Stimulated activated CD4-positive, alpha-beta T cell treated with anti-CD3 and anti-CD28 coated beads, Interleukin-4, amount 100 ng/mL, for 48 hours (primary cell): ENCODE data around the gene KHK.
"Not testable (repeated sequence)": the region's sequence is repeated elsewhere in the genome, so short reads cannot be mapped to it uniquely, and the experiment has no call there.

Experiments used
- DNase-seq, 2 donors: peaks; one replicate each; pipeline ENCODE4 v3.0.0-alpha.2; 2020; ENCODE audit warnings: low read depth in 2 of 2

The KHK gene

DNA sequence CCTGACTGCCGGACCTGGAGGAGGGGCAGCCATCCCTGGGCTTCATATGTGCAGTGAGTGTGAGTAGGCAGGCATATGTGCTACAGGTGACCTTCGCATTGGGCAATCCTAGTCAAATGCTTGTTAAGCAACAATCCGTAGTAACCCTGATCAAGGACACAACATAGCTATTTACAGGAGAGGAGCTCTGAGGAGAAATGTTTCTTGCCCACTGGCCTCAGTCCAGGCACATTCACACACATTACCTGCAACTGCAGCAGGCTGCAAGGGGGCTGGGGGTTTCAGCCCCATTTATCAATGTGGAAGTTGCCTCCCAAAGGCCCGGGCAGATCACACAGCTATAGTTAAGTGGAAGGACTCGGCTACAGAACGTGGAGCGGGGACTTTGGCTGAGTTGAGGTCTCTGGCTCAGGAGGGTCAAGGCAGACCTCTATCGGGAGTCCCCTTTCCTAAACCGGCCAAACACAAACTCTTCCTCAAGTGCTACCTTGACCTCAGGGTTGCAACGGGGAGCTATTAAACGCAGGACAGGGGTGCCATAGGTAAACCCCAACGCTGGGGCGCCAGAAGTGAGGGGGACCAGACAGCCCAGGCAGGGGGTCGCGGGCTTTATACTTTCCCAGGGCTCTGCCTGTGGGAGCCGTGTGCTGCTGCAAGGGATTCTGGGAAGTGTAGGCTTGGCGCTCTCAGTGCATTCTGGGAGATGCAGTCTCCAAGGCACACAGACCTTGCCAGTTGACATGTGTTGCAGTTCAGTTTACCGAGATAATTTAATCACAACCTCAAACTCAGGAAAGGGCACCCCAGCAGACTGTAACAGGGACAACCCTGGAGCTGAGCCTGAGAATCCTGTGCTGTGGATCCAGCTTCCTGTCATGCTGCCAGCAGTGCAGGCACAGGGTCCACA lies 9.4 kb downstream of the KHK start:
- DNase-seq, result peak; percentile 19 to 29

DNA sequence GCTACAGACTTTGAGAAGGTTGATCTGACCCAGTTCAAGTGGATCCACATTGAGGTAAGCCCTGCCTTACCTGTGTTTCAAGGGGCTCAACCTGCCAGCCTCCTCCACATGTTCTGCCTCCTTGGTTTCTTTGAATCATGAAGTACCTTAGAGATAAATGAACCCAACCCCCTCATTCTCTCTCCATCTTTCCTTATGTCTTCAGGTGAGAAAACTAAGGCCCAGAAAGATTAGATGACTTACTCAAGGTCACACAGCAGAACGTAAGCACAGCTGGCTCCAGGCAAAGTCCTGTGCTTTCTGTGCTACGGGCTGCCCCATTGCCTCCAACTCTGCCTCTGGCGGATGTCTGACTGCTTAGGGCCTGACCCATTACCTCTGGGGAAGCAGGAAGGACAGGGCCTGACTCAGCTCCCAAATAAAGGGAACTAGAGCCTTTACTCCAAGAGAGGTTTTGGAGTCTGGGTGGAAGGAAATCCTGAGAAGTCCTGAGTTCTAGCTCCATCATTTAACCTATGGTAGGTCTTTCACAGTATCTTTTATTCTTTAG lies 10.3 kb downstream of the KHK start:
- no peak for DNase-seq

DNA sequence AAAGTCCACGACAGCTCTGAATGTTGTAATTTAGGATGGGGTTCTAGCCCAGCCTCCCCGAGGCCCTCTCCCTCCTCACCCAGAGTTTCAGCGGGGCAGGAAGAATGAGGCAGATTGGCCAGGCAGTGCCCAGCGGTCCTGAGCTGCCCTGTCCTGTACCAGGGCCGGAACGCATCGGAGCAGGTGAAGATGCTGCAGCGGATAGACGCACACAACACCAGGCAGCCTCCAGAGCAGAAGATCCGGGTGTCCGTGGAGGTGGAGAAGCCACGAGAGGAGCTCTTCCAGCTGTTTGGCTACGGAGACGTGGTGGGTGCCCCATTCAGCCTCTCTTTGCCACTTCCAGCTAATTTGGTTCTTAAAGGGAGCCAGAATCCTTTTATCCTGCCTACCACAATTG lies 10.8 kb downstream of the KHK start:
- DNase-seq, result no peak

DNA sequence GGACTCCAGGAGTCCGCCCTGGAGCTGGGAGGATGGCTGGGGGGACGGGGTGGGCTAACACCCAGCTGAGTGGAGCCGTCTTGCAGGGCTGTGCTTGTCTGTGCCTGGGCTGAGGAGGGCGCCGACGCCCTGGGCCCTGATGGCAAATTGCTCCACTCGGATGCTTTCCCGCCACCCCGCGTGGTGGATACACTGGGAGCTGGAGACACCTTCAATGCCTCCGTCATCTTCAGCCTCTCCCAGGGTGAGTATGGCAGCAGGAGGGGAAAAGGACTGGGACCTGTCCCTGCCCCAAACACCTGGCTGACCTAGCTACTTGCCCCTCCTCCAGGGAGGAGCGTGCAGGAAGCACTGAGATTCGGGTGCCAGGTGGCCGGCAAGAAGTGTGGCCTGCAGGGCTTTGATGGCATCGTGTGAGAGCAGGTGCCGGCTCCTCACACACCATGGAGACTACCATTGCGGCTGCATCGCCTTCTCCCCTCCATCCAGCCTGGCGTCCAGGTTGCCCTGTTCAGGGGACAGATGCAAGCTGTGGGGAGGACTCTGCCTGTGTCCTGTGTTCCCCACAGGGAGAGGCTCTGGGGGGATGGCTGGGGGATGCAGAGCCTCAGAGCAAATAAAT lies 12.9 kb downstream of the KHK start:
- no peak for DNase-seq

DNA sequence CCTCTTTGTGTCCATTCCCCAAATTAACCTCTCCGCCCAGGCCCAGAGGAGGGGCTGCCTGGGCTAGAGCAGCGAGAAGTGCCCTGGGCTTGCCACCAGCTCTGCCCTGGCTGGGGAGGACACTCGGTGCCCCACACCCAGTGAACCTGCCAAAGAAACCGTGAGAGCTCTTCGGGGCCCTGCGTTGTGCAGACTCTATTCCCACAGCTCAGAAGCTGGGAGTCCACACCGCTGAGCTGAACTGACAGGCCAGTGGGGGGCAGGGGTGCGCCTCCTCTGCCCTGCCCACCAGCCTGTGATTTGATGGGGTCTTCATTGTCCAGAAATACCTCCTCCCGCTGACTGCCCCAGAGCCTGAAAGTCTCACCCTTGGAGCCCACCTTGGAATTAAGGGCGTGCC lies 13.5 kb downstream of the KHK start:
- DNase-seq, result no peak

DNA sequence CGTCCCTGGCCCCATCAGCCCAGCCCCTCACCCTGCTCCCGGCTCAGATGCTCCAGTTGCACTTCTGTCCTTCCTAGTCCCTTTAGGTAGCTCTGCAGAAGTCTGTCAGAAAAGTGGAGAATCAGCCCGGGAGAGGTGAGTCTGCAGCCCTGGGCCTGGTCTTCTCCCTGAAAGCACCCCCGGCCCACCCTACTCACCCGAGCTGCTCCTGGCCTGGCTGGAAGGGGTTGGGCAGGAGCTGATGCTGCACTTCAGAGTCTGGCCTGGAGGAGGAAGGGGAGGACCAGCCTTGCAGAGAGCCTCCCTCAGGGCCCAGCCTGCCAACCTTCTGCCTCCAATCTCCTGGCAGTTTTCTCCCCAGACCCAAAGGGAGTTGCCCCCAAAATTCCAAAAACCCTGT lies 15.8 kb downstream of the KHK start:
- no peak for DNase-seq

DNA sequence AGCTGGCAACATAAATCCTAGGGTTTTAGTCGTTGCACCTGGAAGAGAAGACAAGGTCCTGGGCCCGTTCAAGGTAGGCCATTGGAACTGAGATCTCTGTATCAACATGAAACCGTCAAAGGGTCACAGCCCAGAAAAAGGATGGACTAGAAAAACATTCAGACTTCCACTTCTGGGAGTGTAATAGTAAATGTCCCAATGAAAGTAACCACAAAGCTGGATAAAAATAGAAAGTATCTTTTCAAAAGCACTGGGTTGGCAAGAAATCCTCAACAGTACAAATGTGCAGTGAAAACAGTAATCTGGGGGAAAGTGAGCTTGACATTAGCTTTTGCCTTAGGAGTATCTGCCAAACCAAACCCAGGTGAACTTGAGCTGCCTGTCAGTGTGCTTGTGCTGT lies 19.4 kb downstream of the KHK start:
- DNase-seq, result no peak

DNA sequence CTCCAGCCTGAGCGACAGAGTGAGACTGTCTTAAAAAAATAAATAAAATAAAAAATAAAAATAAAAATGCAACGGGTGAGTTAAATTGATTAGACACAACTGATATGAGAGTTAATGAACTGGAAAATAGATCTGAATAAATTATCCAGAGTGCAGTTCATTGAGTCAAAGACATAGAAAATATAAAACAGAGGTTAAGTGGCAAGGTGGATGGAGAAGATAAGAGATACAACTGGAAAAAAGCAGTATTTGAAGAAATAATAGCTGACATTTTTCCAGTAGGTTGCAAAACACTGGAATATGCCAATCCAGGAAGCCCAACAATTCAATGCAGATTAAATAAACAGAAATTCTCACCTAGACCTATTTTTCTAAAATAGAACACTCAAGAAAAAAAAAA lies 21.6 kb downstream of the KHK start:
- DNase-seq, result no peak

DNA sequence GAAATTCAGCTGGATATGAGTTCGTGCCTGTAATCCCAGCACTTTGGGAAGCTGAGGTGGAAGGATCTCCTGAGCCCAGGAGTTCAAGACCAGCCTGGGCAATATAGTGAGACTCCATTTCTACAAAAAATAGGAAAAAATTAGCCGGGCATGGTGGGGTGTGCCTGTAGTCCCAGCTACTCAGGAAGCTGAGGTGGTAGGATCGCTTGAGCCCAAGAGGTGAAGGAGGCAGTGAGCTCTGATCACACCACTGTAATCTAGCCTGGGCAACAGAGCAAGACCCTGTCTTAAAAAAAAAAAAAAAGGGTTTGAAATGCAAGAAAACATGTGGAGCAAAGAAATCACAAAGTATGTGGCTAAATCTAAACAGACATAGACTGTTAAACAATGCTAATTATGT lies 22.5 kb downstream of the KHK start:
- DNase-seq, result no peak

DNA sequence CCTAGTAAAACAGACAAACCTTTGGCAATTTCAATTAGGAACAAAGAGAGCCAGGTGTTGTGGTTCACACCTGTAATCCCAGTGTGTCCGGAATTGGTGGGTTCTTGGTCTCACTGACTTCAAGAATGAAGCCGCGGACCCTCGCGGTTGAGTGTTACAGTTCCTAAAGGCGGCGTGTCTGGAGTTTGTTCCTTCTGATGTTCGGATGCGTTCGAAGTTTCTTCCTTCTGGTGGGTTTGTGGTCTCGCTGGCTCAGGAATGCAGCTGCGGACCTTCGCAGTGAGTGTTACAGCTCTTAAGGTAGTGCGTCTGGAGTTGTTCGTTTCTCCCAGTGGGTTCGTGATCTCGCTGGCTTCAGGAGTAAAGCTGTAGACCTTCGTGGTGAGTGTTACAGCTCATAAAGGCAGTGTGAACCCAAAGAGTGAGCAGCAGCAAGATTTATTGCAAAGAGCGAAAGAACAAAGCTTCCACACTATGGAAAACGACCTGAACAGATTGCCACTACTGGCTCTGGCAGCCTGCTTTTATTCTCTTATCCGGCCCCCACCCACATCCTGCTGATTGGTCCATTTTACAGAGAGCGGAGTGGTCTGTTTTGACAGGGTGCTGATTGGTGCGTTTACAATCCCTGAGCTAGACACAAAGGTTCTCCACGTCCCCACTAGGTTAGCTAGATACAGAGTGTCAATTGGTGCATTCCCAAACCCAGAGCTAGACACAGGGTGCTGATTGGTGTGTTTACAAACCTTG lies 24.2 kb downstream of the KHK start:
- DNase-seq, result not testable (repeated sequence)

DNA sequence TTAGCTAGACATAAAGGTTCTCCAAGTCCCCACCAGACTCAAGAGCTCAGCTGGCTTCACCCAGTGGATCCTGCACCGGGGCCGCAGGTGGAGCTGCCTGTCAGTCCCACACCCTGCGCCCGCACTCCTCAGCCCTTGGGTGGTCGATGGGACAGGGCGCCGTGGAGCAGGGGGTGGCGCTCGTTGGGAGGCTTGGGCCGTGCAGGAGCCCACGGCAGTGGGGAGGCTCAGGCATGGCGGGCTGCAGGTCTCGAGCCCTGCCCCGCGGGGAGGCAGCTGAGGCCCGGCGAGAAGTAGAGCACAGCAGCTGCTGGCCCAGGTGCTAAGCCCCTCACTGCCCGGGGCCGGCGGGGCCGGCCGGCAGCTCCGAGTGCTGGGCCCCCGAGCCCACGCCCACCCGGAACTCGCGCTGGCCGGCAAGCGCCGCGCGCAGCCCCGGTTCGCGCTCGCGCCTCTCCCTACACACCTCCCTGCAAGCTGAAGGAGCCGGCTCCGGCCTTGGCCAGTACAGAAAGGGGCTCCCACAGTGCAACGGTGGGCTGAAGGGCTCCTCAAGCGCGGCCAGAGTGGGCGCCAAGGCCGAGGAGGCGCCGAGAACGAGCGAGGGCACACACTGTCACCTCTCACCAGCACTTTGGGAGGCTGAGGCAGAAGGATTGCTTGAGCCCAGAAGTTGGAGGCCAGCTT lies 25.0 kb downstream of the KHK start:
- not testable (repeated sequence) for DNase-seq

DNA sequence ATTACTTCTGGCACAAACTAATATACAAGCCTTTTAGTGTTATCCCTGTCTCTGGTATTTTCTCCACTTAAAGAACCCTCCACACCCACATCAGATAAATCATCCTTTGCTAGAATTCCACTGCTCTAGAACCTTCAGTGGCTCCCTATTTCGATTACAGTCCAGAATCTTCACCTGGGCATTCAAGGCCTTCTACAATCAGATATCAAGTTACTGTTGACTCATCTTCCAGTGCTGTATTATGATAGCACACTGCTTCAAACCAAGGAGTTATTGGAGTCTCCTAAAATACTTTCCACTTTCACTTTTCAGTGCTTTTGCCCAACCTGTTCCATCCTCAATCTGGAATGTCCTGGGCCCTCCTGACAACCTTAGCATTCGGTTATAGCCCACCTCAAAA lies 28.9 kb downstream of the KHK start:
- DNase-seq, result no peak

DNA sequence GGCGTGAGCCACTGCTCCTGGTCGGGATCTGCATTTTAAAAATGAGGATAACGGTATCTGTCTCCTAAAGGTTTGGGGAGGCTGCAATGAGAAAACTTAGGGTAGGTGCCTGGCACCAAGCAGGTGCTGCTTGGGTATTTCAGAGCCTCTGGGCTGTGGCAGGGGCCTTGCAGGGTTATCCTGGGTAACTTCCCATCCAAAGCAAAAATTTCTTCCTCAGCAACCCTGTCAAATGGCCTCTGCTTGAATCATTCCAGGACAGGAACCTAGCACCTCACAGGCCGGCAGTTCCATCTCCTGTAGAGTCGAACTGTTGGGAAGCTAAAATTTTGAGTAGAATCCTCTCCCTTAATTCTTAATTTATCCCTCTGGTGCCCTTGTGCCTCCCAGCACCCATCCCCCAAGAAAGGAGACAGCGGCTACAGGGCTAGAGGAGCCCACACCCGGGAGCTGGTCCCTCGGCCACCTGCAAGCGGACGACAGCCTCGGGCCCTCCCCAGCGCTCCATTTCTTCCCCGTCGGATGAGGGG lies 31.5 kb downstream of the KHK start:
- no peak for DNase-seq

DNA sequence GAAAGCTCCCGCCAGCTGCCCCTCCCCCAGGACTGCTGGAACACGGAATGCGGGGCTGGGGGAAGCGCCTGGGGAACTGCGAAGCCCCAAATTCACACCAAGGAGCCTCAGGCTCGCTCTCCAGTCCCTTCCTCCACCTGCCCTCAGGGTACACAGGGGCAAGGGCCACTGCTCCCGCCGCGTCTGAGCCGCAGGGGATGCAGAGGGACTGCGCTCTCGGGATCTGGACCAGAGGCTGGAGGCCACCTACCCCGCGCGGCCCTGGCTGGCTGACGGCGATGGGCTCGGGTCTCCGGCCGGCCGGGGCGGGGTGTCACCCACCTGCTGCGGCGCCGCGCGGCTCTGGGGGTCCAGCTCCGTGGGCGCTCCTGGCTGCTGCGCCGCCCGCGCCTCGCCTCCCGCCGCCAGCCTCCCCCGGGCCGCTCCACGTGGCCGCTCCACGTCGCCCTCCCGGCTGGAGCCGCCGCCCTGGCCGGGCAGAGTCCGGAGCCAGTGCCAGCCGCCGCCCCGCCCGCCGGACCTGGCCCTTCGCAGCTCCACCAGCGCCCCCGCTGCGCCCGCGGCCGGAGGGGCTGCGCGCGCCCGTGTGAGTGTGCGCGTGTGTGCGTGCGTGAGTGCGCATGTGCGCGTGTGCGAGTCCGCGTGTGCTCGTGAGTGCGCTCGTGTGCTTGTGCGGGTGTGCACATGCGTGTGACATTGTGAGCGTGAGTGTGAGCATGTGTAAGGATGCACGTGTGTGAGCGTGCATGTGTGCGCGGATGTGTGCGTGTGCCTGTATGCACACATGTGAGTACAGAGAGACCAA lies 32.2 kb downstream of the KHK start, which contains the start of gene CGREF1:
TSS of gene CGREF1 (minus strand) at position 604 of the 805 bp plus-strand sequence. CDS start 14,762 bp downstream, outside the sequence.
- no peak for DNase-seq

DNA sequence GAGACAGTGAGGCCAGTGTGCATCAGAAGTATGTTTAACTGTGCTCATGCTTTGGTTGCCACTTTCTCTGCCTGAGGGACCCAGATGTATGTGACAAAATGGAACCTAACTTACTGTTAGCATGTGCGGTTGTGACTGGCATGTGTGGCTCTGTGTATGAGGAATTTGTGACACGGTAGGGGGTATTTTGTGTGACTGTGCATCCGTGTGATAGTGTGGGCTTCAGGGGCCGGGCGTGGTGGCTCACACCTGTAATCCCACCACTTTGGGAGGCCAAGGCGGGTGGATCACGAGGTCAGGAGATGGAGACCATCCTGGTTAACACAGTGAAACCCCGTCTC lies 32.7 kb downstream of the KHK start:
- DNase-seq, result not testable (repeated sequence)

DNA sequence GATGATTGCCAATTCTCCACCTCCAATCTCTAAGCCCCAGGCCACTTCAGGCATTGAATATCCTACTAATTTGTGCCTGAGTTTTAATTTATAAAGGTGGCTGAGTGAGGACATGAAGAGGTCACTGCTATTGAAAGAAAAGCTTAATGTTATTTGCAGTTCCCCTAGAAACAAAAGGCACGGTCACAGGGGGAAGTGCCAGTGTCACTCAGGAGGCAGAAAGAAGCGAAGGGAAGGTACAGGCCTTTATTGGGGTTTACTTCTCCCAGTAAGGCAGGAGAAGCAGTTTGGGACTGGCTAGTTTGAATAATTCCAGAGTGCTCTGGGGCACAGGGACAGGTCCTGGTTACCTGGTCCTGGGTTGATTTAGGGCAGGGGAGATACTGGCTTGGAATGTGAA lies 35.3 kb downstream of the KHK start:
- DNase-seq, result no peak

DNA sequence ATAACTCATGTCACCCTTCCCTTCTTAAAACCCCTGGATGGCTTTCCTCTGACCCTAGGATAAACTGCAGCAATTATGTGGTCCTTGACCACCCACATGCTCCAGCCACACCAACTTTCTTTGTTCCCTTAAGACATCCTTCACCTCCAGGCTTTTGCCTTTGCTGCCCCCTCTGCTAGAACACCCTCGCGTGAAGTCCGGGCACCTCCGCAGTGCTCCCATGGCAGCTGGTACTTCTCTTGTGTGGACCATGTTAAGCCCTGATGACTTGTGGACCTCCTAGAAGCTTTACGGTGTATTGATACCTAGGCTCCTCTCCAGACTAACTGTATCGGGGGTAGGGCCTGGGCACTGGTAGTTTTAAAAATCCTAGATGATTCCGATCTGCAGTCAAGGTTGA lies 36.2 kb downstream of the KHK start:
- no peak for DNase-seq

DNA sequence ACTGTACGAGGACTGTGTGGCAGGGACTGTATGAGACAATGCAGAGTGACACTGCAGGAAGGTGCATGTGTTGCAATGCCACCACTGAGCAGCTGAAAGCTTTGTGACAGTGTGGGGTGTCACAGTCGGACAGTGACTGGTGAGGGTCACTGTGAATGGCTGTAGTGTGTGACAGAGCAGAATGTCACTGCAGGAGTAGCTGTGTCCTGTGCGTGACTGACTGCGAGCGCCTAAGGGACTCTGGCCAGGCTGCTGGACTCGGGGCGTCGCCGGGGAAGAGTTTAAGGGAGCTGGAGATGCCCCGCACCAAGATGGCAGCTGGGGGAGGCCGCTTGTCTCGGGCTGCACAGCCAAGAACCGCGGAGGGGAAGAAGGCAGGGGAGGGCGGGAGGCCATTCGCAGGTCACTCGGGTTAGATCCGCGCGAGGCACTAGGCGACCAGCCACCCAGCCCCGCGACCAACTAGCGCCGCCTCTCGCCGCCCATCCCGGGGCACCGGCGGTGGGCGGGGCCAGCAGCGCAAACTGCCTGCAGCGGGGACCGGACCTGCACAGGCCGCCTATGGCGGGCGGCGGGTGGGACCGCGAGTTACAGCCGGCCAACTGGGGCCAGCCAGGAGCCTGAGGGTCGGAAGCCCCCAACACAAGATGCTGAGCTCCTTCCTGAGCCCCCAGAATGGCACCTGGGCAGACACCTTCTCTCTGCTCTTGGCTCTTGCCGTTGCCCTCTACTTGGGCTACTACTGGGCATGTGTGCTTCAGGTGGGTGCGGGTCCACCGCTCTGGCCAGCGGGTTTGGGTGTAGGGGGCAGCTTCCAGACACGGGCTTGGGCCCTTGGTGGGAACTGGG lies 37.0 kb downstream of the KHK start, which contains the start of gene ABHD1:
TSS of gene ABHD1 (plus strand) at position 514 of the 849 bp plus-strand sequence. CDS start at position 648, 134 bp downstream.
- DNase-seq, result peak; percentile 38

DNA sequence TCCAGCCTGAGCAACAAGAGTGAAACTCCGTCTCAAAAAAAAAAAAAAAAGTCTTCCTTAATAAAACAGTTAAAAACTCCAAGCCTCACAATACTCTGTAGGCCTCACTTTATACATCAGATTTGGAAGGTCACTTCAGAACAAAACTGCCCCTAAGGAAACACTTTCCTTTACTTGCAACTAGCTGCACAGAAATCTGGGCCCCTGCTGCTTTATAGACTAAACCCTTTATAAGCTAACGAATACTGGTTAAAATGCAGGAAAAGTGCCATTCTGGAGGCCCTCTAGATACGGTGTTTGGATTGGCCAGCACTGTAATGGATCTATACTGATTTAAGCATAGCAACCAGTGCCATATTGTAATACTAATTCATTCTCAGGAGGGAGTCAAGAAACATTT lies 38.5 kb downstream of the KHK start:
- no peak for DNase-seq
